GM12872 (cell line): ENCODE results near the gene SNX25.

Experiments used
- CTCF ChIP-seq: IDR thresholded peaks from 3 replicates; pipeline ENCODE4 v1.5.1; 2011; ENCODE audit warnings: low read depth, mild to moderate bottlenecking, low read length, moderate library complexity; ENCODE audit not compliant: insufficient read depth

SNX25 gene

GRCh38 chr4:185227131-185227551 lies 17.7 kb downstream of the SNX25 start:
- no peak for TF ChIP-seq CTCF

DNA sequence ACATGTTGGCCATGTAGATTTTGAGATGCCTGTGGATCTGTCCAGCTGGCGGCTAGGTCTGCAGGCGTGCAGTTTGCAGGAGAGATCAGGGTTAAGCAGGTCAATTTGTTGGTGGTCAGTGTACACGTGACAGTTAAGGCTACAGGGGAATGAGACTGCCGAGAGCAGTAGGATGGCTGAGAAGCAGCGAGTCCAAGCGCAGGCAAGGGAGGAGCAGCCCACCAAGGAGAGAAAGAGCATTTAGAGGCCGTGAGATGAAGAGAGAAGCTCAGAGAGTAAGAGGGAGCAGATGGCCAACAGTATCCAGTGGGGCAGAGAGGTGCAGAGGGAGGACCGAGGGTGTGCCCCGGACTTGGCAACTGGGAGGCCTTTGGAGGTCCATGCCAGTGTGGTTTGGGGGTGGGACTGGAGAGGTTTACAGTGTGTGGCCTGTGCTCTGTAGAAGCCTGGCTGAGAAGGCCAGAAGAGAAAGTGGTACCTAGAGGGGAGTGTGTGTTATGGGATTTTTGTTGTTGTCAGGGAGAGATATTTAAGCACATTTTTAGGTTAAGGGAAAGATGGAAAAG lies 18.4 kb downstream of the SNX25 start:
- TF ChIP-seq CTCF: no peak

DNA sequence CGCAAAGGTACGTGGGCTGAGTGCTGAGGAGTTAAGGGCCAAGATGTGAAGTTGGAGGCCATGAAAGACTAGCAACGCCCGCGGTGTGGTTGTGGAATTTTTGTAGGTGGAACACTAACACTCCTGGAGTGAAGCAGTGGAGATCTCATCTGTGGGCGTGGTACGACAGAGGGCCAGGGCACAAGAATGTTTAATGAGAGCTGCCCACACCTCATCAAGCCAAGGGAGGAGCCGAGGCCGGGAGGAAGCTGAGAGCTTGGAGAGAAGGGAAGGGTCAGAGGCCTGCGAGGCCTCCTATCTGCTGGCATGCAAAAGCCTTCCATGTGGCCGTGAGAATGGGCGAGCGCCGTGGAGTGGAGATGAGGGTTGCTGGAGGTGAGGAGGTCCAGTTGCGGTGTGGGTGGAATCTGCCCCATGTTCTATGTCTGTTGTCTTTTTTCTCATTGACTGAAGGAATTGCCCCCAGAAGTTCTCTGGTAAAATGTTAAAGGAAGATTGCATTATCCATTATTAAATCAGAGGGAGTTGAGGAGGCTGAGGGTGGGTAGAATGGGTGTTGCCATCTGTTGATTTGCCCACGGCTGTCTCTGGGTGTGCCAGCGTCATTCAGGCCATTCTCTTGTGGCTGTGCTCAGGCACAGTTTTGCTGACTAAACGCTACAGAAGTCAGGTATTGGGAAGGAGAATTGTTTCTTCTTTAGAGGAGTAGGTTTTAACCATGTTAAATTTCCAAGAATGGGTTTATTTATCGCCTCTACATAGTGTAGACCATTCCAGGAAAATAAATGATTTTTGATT lies 19.8 kb downstream of the SNX25 start:
- TF ChIP-seq CTCF: no peak

DNA sequence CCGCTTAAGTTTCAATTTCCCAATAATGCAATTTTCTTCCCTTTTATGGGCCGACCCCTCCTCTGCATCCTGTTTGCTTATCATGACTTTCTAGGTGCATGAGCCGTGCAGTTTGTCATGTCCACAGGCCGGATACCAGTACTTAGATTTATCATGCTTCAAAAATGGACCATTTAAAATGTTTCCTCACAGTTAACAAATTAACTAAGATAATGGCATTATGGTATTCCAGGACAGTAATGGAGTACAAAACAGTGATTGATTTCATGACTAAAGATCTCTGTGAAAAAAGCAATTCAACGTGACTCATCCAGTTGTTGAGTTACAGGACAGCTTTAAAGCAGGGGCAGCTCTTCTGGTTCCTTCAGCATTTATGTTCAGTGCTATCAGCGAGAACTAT lies 23.0 kb downstream of the SNX25 start:
- TF ChIP-seq CTCF: no peak

DNA sequence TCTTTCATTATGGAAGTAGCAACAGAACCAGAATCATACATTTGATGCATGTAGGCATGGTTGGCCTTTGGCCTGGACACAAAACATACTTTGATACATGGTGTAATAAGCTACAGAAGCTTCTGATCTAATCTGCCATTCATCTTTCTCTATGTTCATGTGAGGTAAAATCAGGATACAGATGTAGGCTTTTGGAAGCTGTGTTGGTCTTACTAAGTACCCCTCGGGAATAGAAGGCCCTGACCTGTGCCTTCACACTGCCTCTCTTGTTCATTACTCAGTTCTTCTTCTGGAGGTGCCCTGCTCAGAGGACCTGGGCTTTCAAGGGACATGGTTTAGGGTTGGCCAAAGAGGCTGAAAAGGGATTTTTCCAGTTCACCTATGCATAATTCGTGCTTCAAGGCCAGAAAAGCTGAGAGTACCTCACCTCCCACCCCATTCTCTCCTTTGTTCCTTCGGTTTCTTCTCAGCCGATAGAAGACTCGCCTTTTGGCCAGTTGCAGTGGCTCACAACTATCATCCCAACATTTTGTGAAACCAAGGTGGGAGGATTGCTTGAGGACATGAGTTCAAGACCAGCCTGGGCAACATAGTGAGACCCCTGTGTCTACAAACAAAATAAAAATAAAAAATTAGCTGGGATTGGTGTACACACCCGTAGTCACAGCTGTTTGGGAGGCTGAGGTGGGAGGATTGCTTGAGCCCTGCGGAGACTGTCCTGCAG lies 25.9 kb downstream of the SNX25 start:
- TF ChIP-seq CTCF: no peak

- no peak for TF ChIP-seq CTCF
These were observed 26.6 kb downstream of the SNX25 start for GRCh38 chr4:185235843-185236503.

GRCh38 chr4:185237175-185237574 lies 27.8 kb downstream of the SNX25 start:
- TF ChIP-seq CTCF: no peak
